ENCODE results near the gene PRR27. TPM values are rescaled to one million over a fixed set of nuclear protein-coding genes. Genes with fewer than 3 reads are reported as not detected.

The PRR27 gene
- total RNA-seq (2014; rRNA removed; shearing (Covaris generic)), result not detected in 2 replicates

- in situ Hi-C loops (cut with HindIII; ENCODE audit: low sequenced_read_pairs), result no loop called here
- no peak for DNase-seq (ENCODE audit: low spot score)
These were observed at the start of gene PRR27 for GRCh38 chr4:70153937-70154336. Gene PRR27 (plus strand): TSS chr4:70154237. CDS start chr4:70154376, 139 bp downstream.

- no peak for DNase-seq (ENCODE audit: low spot score)
- in situ Hi-C loops (cut with HindIII; ENCODE audit: low sequenced_read_pairs), result no loop called here
These were observed 43.1 kb upstream of the PRR27 start for GRCh38 chr4:70110917-70111316.

- no peak for DNase-seq (ENCODE audit: low spot score)
These were observed 40.4 kb upstream of the PRR27 start for GRCh38 chr4:70113656-70114055.

GRCh38 chr4:70114096-70114495 lies 39.9 kb upstream of the PRR27 start:
- in situ Hi-C loops (cut with HindIII; ENCODE audit: low sequenced_read_pairs), result no loop called here
- no peak for DNase-seq (ENCODE audit: low spot score)

More at GRCh38 chr4:70113656-70114055, 40.4 kb upstream of the PRR27 start:
- in situ Hi-C loops (cut with HindIII; ENCODE audit: low sequenced_read_pairs), result no loop called here

GRCh38 chr4:70120323-70120722 lies 33.7 kb upstream of the PRR27 start:
- DNase-seq (ENCODE audit: low spot score), result no peak
- in situ Hi-C loops (cut with HindIII; ENCODE audit: low sequenced_read_pairs), result no loop called here

- in situ Hi-C loops (cut with HindIII; ENCODE audit: low sequenced_read_pairs), result no loop called here
- DNase-seq (ENCODE audit: low spot score), result no peak
These were observed 20.6 kb upstream of the PRR27 start for GRCh38 chr4:70133473-70133872.

- DNase-seq (ENCODE audit: low spot score), result no peak
- in situ Hi-C loops (cut with HindIII; ENCODE audit: low sequenced_read_pairs), result no loop called here
These were observed 15.3 kb upstream of the PRR27 start for GRCh38 chr4:70138751-70139150.

- no peak for DNase-seq (ENCODE audit: low spot score)
- in situ Hi-C loops (cut with HindIII; ENCODE audit: low sequenced_read_pairs), result no loop called here
These were observed 2.8 kb upstream of the PRR27 start for GRCh38 chr4:70151271-70151670.

GRCh38 chr4:70152088-70152487 lies 1.9 kb upstream of the PRR27 start:
- in situ Hi-C loops (cut with HindIII; ENCODE audit: low sequenced_read_pairs), result no loop called here

GRCh38 chr4:70158576-70158975 lies 4.5 kb downstream of the PRR27 start:
- DNase-seq (ENCODE audit: low spot score), result no peak
- in situ Hi-C loops (cut with HindIII; ENCODE audit: low sequenced_read_pairs), result no loop called here

More at GRCh38 chr4:70152088-70152487, 1.9 kb upstream of the PRR27 start:
- no peak for DNase-seq (ENCODE audit: low spot score)

GRCh38 chr4:70177090-70177489 lies 23.1 kb downstream of the PRR27 start:
- no peak for DNase-seq (ENCODE audit: low spot score)
- in situ Hi-C loops (cut with HindIII; ENCODE audit: low sequenced_read_pairs), result no loop called here

GRCh38 chr4:70178075-70178660 lies 24.1 kb downstream of the PRR27 start:
- in situ Hi-C loops (cut with HindIII; ENCODE audit: low sequenced_read_pairs), result no loop called here
- no peak for DNase-seq (ENCODE audit: low spot score)

GRCh38 chr4:70179811-70180210 lies 25.8 kb downstream of the PRR27 start:
- DNase-seq (ENCODE audit: low spot score), result no peak
- in situ Hi-C loops (cut with HindIII; ENCODE audit: low sequenced_read_pairs), result no loop called here

- DNase-seq (ENCODE audit: low spot score), result no peak
- in situ Hi-C loops (cut with HindIII; ENCODE audit: low sequenced_read_pairs), result no loop called here
These were observed 27.8 kb downstream of the PRR27 start for GRCh38 chr4:70181864-70182263.

- in situ Hi-C loops (cut with HindIII; ENCODE audit: low sequenced_read_pairs), result no loop called here
- no peak for DNase-seq (ENCODE audit: low spot score)
These were observed 28.6 kb downstream of the PRR27 start for GRCh38 chr4:70182517-70183167.

GRCh38 chr4:70183168-70183939 lies 29.3 kb downstream of the PRR27 start:
- no peak for DNase-seq (ENCODE audit: low spot score)
- in situ Hi-C loops (cut with HindIII; ENCODE audit: low sequenced_read_pairs), result no loop called here

GRCh38 chr4:70183940-70184246 lies 29.9 kb downstream of the PRR27 start:
- in situ Hi-C loops (cut with HindIII; ENCODE audit: low sequenced_read_pairs), result no loop called here
- no peak for DNase-seq (ENCODE audit: low spot score)

GRCh38 chr4:70187216-70187615 lies 33.2 kb downstream of the PRR27 start:
- in situ Hi-C loops (cut with HindIII; ENCODE audit: low sequenced_read_pairs), result no loop called here
- no peak for DNase-seq (ENCODE audit: low spot score)

GRCh38 chr4:70190579-70190978 lies 36.5 kb downstream of the PRR27 start:
- no peak for DNase-seq (ENCODE audit: low spot score)
- in situ Hi-C loops (cut with HindIII; ENCODE audit: low sequenced_read_pairs), result no loop called here

GRCh38 chr4:70191647-70192046 lies 37.6 kb downstream of the PRR27 start:
- in situ Hi-C loops (cut with HindIII; ENCODE audit: low sequenced_read_pairs), result no loop called here
- DNase-seq (ENCODE audit: low spot score), result no peak
